ENCODE measurements around the gene ST6GAL1. TPM values are rescaled to one million over a fixed set of nuclear protein-coding genes. Genes with fewer than 3 reads are reported as not detected.
"Not testable (repeated sequence)": the region's sequence is repeated elsewhere in the genome, so short reads cannot be mapped to it uniquely, and the experiment has no call there.

Gene ST6GAL1
- polyA plus RNA-seq, 1 donor, result 15.8 TPM

GRCh38 chr3:187051724-187052366, 121.5 kb downstream of the ST6GAL1 start:
- no peak for DNase-seq

GRCh38 chr3:187052427-187052826, 122.1 kb downstream of the ST6GAL1 start:
- DNase-seq, result not testable (repeated sequence)

- DNase-seq, result not testable (repeated sequence)
Observed at GRCh38 chr3:187054433-187054832, 124.1 kb downstream of the ST6GAL1 start.

DNA sequence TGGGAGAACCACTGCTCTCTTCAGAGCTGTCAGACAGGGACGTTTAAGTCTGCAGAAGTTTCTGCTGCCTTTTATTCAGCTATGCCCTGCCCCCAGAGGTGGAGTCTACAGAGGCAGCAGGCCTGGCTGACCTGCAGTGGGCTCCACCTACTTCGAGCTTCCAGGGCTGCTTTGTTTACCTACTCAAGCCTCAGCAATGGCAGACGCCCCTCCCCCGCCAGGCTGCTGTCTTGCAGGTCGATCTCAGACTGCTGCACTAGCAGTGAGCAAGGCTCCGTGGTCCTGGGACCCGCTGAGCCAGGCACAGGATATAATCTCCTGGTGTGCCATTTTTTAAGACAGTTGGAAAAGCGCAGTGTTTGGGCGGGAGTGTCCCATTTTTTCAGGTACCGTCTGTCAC, 127.5 kb downstream of the ST6GAL1 start:
- not testable (repeated sequence) for DNase-seq

- no peak for DNase-seq
Observed at GRCh38 chr3:187061748-187062147, 131.4 kb downstream of the ST6GAL1 start.

GRCh38 chr3:187062526-187063177, 132.3 kb downstream of the ST6GAL1 start:
- DNase-seq, result no peak

GRCh38 chr3:187063286-187064121, 133.2 kb downstream of the ST6GAL1 start:
- no peak for DNase-seq

- no peak for DNase-seq
Observed at GRCh38 chr3:187064210-187065115, 134.1 kb downstream of the ST6GAL1 start.

DNA sequence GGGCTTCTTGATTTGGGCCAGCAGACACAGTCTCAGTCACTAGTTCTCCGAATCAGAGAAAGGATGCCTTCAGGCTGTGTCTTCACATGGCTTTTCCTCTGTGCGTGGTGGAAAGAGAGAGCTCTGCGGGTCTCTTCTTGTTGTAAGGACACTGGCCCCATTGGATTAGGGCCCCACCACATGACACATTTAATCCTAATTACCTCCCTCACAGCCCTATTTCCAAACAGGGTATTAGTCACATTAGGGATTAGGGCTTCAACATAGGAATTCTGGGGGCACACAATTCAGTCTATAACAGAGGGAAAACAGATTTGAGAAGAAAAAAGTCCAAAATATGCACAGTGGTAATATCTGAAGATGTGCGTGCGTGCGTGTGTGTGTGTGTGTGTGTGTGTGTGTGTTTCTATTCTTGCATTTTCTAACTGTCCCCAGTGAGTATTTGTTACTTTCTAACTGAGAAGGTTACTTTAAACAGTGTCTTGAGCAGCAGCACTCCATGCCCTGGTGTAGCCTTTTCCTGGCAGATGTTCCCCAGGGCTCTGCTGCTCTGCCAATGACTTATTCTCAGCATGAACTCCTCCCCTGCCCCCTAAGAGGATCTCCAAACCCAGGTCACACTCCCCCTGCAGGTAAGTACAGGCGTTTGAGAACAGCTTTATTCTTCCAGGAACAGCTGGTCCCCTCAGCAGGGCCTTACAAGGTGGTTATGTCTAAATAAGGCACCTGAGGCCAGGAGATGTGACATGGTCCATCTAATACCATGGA, 136.1 kb downstream of the ST6GAL1 start:
- DNase-seq, result no peak

DNA sequence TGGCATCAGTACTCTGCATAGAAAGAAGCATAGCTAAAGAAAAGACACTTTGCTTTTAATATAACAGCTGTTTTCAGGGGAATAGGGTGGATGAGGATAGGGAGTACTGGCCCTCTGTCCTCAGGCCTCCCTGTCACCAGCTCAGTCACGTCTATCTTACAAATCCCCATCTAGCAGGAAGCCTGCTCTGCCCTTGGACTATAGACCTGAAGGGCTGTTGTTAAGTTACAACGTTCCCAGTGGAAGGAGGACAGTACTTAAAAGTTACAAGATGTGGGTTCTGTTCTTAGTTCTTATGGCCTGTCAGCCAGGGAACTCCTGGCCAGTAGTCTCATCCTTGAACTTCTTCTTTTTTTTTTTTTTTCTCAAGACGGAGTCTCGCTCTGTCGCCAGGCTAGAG, 138.5 kb downstream of the ST6GAL1 start:
- no peak for DNase-seq

DNA sequence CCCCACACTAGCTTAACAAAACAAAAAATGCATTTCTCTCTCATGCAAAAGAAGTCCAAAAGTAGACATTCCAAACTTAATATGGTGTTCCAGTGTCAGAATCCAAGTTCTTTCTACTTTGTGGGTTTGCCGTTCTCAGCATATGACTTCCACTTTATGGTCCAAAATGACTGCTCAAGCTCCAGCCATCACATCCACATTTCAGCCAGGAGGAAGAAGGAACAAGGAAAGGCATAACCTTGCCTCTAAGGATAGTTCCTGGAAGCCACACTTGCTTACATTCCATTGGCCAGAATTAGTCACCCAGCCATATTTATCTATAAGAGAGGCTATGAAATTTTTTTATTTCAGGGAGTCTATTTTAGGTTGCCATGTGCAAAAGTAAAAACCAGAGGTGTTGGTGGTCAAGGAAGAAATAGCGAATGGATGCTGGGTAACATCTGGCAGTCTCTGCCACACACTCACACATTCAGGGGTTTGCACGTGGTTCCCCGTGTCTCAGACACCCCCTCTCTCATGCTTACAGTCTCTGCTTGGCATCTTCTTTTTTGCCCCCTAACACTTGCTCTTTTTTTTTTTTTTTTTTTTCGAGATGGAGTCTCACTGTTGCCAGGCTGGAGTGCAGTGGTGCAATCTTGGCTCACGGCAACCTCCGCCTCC, 139.7 kb downstream of the ST6GAL1 start:
- no peak for DNase-seq

DNA sequence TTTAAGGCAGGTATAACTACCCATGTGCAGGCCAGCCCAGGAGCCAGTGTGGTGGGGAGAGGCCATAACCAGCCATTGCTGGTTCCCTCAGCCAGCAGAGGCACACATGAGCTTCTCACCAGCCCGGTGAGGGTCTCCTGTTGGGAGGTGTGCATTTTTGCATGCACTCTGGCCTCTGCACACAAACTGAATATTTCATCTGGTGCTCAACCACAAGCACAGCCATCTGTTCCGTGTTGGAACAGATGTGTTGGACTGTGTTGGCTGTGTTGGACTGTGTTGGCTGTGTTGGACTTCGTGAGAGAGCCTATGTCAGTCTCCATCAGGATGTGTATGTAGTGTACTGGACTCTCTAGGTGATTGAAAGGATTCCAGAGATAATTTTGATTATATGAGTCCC, 141.8 kb downstream of the ST6GAL1 start:
- DNase-seq, result peak; percentile 45

GRCh38 chr3:187072511-187072910, 142.2 kb downstream of the ST6GAL1 start:
- DNase-seq, result no peak

DNA sequence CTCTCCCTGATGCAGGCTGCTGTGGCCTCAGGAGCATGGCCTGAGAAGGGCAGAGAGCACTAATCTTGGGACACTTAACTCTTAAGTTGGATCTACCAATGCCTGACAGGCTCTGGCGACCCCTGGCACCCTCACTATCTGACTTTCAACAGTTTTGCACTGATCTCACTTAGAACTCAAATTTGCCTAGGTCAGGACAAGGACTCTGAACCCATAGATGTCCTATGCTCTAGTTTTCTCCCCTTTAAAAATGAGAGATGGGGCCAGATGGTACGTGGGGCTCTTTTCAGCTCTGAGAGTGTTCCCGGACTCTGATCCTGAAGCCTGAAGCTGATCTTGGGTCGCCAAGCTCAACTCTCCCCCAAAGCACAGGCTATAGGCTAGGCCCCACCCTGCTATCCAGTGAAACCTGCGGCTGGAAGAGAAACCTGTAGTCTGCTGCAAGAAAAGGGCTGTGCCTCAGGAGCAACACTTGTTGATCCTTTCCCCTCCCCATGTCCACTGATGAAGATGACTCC, 143.3 kb downstream of the ST6GAL1 start:
- no peak for DNase-seq

- DNase-seq, result no peak
Observed at GRCh38 chr3:187074846-187075245, 144.5 kb downstream of the ST6GAL1 start.

GRCh38 chr3:187076297-187076696, 146.0 kb downstream of the ST6GAL1 start:
- no peak for DNase-seq

DNA sequence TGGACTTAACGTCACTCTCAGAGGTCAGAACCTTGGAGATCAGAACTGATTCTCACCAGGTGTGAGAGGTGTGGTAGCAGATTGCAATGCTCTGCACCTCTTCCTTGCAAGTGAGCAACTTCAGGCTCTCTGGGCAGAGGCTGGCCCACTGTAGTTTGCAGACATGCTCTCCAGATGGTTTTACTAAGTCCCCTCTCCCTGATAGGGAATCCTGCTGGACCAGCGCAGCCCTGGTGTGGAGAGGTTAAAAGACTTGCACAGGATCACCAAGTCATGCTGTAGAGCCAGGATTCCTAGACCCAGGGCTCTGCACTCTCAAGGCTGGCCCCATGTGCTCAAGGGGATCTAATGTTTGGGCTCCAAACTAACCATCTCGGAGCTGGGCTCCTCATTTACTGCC, 146.8 kb downstream of the ST6GAL1 start:
- DNase-seq, result no peak

- DNase-seq, result no peak
Observed at GRCh38 chr3:187077537-187077936, 147.2 kb downstream of the ST6GAL1 start.

GRCh38 chr3:187079090-187080022, 149.0 kb downstream of the ST6GAL1 start:
- no peak for DNase-seq

Measured in hindlimb muscle (tissue), 1 donor.